HAP-1 (cell line): ENCODE measurements around the gene CD79A.

ENCODE experiments used
- DNase-seq, 2 experiments: peaks; one replicate each; pipeline ENCODE4 v3.0.0-alpha.2; 2016 to 2020; ENCODE audit warnings: low spot score in 2 of 2
- H3K27me3 ChIP-seq: fragments of 250-450 bp; sonication (Bioruptor Pico); 2 replicates; pipeline ENCODE4 v1.5.1; 2020; ENCODE audit warnings: low read depth, mild to moderate bottlenecking, moderate library complexity
- H3K36me3 ChIP-seq: fragments of 250-450 bp; sonication (Bioruptor Pico); replicated peaks from 2 replicates; pipeline ENCODE4 v1.5.1; 2020; ENCODE audit warnings: mild to moderate bottlenecking
- H3K4me1 ChIP-seq: fragments of 250-450 bp; sonication (Bioruptor Pico); 2 replicates; pipeline ENCODE4 v1.5.1; 2020; ENCODE audit warnings: mild to moderate bottlenecking
- H3K4me3 ChIP-seq: fragments of 250-450 bp; sonication (Bioruptor Pico); 2 replicates; pipeline ENCODE4 v1.5.1; 2020; ENCODE audit warnings: mild to moderate bottlenecking, moderate library complexity
- H3K9me3 ChIP-seq: fragments of 250-450 bp; sonication (Bioruptor Pico); 2 replicates; pipeline ENCODE4 v1.5.1; 2020; ENCODE audit warnings: mild to moderate bottlenecking, moderate library complexity
- in situ Hi-C: fragments of 300-500 bp; cut with MboI; formaldehyde crosslinking; loops from 3 replicates; pipeline ENCODE4 v1.14.3; 2020; ENCODE audit warnings: low sequenced_read_pairs, inconsistent platforms, mixed read lengths

CD79A gene

DNA sequence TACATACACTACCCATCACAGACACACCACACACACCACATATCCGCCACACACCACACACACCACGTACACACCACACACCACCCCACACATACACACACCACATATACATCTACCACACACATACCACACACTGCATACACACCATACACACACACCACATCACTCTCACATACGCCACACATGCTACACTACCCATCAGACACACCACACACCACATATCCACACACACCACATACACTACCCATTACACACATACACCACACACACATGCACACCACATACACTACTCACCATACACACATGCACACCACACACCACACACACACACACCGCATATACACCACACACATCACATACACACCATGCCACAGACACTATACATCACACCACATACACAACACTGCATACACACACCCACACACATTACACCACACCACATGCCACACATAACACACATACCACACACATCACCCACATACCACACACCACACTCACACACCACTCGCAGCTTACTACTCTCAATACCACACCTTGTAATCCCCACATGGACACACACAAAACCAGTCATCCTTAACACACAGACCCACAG is 41.7 kb downstream of the CD79A start:
- DNase-seq: no peak
- in situ Hi-C loops: no loop called here
- Histone ChIP-seq H3K27me3 (peaks cover 31% of the 10 kb centered on the region), H3K36me3 (no peaks in the 10 kb centered on the region), H3K4me1 (no peaks in the 10 kb centered on the region), H3K4me3 (no peak overlapping the region), H3K9me3 (no peaks in the 10 kb centered on the region)

DNA sequence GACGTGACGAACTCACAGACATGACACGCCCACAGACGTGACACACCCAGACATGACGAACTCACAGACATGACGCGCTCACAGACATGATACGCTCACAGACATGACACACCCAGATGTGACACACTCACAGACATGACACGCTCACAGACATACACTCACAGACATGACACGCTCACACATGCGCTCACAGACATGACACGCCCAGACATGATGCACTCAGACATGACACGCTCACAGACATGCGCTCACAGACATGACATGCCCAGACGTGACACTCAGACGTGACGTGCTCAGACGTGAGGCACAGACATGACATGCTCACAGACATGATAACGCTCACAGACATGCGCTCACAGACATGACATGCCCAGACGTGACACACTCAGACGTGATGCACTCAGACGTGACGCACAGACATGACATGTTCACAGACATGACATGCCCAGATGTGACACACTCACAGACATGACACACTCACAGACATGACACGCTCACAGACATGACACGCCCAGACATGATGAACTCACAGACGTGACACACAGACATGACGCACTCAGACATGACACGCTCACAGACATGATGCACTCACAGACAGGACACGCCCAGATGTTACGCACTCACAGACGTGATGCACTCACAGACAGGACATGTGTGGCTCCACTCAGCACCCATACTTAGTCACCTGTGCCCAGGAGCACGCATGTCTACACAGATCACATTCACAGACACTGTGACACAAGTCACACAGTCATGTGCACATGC is 43.1 kb downstream of the CD79A start:
- in situ Hi-C loops: no loop called here

DNA sequence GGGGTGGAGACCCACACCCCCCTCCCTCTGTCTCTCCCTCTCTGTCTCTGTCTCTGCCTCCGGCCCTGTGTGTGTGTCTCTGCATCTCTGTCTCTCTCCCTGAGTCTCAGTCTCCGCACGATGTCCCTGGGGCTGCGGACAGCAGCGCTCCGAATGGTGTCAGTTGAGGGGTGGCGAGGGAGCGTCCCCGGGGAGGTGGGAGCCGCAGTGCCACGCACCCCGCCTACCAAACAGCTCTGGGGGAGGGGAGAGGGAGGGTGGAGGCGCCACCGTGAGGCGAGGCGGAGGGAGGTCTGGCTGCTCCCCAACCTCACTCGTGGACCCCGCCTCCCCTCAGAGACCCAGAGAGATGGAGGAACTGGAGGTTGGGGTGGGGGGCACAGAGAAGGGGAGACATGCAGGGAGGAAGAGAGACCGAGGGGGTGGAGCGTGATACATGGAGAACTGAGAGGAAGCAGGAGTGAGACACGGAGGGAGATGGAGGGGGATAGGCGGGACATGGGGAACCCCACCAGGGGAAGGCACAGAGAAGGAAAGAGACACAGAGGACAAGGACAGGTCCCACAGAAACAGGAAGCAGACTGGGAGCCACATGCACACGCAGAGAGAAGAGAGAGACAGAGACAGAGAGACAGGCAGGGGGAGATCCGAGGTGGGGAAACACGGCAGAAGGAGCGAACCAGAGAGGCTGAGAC is 44.0 kb downstream of the CD79A start:
- in situ Hi-C loops: no loop called here
- H3K36me3 ChIP-seq: no peaks in the 10 kb centered on the region
- H3K27me3 ChIP-seq: peaks cover 14% of the 10 kb centered on the region
- no peak overlapping the region for H3K4me3 ChIP-seq
- DNase-seq: no peak
- H3K9me3 ChIP-seq: no peaks in the 10 kb centered on the region
- H3K4me1 ChIP-seq: no peaks in the 10 kb centered on the region

More for the DNA sequence above, 43.1 kb downstream of the CD79A start:
- Histone ChIP-seq H3K4me1 (no peaks in the 10 kb centered on the region), H3K36me3 (no peaks in the 10 kb centered on the region), H3K4me3 (no peak overlapping the region), H3K27me3 (peaks cover 23% of the 10 kb centered on the region), H3K9me3 (no peaks in the 10 kb centered on the region)
- DNase-seq: no peak

DNA sequence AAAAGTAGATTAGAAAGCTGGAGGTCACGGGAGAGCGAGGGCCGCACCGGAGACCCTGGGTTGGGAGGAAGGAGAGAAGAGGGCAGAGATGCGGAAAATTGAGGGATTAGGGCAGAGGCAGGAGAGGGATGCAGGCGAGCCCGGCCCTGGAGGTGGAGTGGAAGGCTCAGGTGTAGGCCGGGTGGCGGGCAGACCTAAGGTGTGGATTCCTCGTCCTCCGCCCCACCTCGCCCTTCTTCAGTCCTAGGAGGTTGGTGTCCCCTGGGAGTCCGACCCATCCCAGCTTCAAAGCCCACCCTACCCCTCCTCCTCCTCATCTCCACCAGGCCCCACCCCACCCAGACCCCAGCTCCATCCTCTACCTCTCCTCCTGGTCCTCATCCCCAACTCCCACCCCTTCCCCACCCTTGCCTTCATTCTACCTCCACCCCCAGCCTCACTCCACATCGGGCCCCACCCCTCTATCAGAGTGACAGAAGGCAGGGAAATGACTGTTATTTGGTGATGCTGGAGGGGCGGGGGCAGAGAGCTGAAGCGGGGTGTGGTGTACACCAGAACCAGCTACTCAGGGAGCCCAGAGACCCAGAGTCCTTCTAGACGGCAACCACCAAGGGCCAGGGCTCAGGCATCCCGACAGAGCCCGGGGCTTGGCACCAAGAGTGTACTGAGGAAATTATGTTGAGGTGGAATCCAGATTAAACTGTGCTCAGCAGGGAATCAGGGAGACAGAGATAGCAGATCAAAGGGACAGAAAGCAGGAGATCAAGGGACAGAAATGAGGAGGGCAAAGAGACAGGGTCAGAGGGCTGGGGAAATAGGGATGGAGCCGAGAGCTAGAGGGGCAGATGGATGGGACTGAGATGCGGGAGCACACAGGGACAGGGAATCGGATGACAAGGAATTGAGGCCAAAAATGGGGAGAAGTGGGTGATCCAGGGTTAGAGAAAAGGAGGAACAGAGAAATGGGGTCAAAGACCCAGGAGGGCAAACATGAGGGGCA is 44.8 kb downstream of the CD79A start:
- Histone ChIP-seq H3K9me3 (no peaks in the 10 kb centered on the region), H3K27me3 (peaks cover 6% of the 10 kb centered on the region), H3K4me1 (no peaks in the 10 kb centered on the region), H3K36me3 (no peaks in the 10 kb centered on the region), H3K4me3 (no peak overlapping the region)
- no peak for DNase-seq
- in situ Hi-C loops: no loop called here

DNA sequence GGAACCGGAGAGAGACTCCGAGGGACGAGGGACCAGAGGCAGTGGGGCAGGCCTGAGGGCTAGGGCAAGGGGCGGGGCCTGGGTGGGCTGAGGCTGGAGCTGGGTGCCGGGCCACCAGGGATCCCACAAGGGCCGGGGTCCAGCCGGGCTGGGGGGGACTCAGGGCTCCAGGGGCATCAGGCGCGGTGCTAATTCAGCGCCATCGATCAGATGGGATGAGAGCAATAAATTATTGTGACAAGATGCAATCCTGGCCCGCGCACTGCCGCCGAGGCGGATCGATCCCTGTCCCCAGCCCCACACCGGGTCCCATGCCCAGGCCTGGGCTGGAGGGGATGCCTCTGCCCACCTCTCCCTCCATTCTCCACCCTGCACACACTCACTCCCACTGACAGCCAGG is 45.5 kb downstream of the CD79A start:
- Histone ChIP-seq H3K9me3 (no peaks in the 10 kb centered on the region), H3K4me3 (no peak overlapping the region), H3K4me1 (no peaks in the 10 kb centered on the region), H3K36me3 (no peaks in the 10 kb centered on the region), H3K27me3 (0 out of 2 replicates have a peak, but pooled peaks cover 3% of the 10 kb centered on the region)
- DNase-seq: no peak
- in situ Hi-C loops: no loop called here

DNA sequence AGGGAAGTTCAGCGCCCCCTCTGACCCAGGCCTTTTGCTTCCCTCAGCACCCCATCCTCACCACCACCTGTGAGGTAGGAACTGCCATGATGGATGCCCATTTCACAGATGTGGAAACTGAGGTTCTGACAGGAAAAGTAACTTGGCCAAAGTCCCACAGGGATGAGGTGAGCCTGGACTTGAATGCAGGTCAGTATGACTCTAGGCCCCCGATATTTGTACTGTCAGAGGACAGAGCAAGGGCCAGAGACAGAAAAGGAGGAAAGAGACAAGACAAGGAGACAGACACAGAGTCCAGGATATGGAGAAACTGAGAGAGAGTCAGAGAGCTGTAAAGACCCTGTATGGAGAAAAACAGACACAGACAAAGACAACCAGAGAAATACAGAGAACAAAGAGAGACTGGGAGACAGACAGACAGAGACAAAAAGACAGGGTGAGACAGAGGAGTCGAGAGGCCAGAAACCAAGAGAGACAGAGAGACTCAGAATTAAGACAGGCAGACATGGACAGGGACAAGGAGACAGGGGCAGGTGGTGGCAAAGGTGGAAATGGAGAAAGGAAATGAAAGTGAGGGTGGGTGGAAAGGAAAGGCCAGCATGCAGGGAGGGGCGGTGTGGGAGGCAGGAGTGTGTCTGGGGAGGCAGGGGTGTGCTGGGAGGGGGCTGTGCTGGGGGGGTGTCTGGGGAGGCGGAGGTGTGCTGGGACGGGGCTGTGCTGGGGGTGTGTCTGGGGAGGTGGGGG is 46.1 kb downstream of the CD79A start:
- no peaks in the 10 kb centered on the region for H3K9me3 ChIP-seq
- H3K27me3 ChIP-seq: 0 out of 2 replicates have a peak, but pooled peaks cover 3% of the 10 kb centered on the region
- DNase-seq: no peak
- no peak overlapping the region for H3K4me3 ChIP-seq
- H3K4me1 ChIP-seq: no peaks in the 10 kb centered on the region
- in situ Hi-C loops: no loop called here
- no peaks in the 10 kb centered on the region for H3K36me3 ChIP-seq

DNA sequence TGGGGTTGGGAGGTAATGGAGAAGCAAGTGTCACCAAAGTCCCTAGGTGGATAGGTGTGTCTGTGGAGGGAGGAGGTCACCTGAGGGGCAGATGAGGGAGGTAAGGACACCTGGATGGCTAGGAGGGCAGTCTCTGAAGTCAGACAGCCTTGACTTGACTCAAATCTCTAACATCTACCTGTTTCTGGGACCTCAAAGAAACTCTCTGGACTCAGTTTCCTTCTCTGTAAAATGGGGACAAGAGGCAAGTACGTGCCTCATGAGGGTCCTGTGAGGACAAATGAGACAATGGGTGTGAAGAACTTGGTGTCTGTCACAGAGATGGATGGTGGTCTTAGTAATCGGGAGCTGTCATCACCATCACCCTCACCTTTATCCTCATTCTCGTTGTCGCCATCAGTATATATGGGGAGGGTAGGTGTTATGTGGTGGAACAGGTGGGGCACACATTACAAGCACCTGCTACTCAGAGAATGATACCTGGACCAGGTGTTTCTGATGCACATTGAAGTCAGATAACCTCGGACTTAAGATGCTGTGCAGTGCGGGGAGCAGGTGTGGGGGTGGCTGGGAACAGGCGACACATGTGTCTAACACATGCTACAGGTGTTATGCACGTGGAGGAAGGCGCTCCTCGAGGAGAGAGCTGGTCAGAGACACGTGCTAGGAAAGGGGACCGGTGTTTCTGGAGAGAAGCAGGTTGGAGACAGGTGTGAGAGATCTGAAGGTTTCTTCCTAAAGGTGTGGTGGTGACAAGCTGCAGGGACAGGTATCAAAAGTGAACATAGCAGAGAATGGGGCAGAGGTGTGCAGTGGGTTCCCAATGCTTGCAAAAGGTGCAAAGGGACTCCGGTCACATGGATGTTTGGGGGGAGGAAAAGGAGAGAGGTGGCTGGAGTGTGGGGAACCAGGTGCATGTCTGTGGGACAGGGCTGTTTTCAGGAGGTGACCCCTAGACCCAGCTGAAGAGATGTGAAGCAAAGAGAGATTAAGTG is 47.4 kb downstream of the CD79A start:
- Histone ChIP-seq H3K27me3 (peaks cover 9% of the 10 kb centered on the region; the same call in 1 of the 2 replicates), H3K36me3 (no peaks in the 10 kb centered on the region), H3K4me1 (no peaks in the 10 kb centered on the region), H3K9me3 (no peaks in the 10 kb centered on the region), H3K4me3 (no peak overlapping the region)
- no peak for DNase-seq
- in situ Hi-C loops: no loop called here

DNA sequence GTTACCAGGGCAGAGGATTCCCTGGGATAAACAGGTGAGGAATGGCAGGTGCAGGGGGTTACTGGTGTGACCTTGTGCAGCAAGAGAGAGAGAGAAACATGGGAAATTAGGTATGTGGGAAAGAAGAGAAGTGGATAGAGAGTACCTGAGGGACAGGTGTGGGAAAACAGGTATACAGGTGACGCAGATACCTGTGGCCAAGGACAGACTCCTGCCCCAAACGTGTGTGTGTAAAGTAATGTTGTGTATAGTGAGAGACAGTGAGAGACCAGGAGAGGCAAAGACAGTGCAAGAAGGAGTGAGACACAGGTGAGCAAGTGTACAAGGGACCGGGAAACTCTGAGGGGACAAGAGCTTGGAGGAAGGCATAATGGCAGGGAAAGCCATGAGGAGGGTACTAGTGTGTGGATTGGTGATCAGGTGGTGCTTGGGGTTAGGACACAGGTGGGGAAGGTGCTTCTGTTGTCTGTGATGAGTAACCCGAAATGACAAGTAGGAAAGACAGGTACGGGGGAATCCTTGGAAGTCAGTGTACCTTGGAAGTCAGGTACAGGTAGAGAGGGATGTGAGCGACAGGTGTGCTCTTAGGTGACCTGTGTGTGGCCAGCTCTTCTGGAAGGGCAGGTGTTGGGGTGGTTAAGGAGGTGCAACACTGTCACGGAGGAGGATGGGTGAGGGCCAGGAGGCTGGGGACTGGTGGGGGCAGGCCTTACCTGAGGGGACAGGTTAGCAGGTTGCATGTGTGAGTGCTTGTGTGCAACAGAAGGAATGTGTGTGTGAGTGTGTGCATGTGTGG is 48.3 kb downstream of the CD79A start:
- Histone ChIP-seq H3K4me1 (no peaks in the 10 kb centered on the region), H3K9me3 (no peaks in the 10 kb centered on the region), H3K4me3 (no peak overlapping the region), H3K27me3 (peaks cover 13% of the 10 kb centered on the region; the same call in 1 of the 2 replicates), H3K36me3 (no peaks in the 10 kb centered on the region)
- in situ Hi-C loops: no loop called here
- DNase-seq: no peak

DNA sequence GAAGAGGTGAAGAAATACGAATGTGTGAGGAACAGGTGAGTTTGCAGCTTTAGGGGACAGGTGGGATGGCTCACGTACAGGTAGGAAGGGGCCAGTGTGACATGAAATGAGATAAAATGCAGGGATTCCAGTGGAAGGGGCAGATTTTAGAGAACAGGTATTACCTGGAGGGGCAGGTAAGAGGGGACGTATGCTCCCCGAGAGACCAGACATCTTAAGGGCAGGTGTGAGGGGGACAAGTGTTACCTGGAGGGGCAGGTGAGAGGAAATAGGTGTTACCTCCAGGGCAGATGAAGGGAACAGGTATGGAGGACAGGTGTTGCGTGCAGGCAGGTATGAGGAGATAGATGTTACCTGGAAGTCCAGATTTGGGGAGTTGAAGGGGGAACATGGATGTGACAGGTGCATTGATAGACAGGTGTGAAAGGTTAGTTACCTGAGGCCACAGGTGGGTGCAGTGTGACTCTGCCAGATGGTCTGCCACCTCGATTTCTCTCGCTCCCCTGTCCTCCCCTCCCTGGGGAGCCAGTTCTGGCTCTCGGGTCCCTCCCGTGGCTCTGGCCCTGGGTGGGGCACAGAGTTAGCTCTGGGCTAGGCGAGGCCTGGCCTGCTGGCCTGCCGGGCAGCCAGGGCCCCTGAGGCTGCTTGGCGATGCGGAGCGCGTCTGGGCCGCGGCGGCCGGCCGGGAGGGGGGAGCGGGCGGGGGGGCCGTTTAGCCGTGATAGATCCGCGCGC is 49.1 kb downstream of the CD79A start:
- DNase-seq: no peak
- H3K27me3 ChIP-seq: peaks cover 13% of the 10 kb centered on the region; the same call in 1 of the 2 replicates
- H3K4me3 ChIP-seq: no peak overlapping the region
- no peaks in the 10 kb centered on the region for H3K9me3 ChIP-seq
- H3K4me1 ChIP-seq: no peaks in the 10 kb centered on the region
- H3K36me3 ChIP-seq: no peaks in the 10 kb centered on the region
- in situ Hi-C loops: no loop called here

DNA sequence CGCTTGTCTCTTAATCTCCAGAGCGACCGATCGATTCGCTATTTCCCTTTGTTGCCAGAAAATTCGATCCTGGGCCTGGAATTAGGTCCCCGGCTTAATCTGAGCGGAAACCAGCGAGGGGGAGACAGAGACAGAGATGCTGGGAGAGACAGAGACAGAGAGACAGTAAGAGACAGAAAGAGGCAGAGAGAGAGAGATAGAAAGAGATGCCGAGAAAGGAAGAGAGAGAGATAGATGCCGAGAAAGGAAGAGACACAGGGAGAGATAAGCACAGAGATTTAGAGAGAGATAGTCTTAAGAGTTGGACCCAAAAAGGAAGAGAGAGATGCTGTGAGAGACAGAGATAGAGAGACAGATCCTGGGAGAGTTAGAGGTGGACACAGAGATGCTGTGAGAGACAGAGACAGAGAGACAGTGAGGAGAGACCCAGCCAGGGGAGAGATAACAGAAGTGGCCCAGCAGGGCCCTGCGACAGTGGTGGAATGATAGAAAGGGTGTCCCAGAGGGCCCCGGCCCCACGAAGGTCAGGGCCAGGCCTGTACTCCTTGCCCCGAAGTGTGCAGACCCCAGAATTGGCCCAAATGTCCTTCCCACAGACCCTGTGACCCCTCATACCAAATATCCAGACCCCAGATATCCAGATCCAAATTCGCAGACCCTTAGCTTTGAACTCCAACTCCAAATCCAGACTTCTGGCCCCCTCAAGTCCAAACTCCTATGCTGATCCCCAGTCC is 49.9 kb downstream of the CD79A start:
- H3K27me3 ChIP-seq: peaks cover 10% of the 10 kb centered on the region; the same call in 1 of the 2 replicates
- no peak for DNase-seq
- H3K36me3 ChIP-seq: no peaks in the 10 kb centered on the region
- H3K4me1 ChIP-seq: no peaks in the 10 kb centered on the region
- in situ Hi-C loops: no loop called here
- no peaks in the 10 kb centered on the region for H3K9me3 ChIP-seq
- H3K4me3 ChIP-seq: no peak overlapping the region
